GM19455 (cell line): Measurements from ENCODE around the gene DRAXIN.

Source experiments
- ATAC-seq: cut with Tn5 transposase; IDR thresholded peaks from one replicate; pipeline ENCODE4 v1.9.1; 2021; ENCODE audit not compliant: unreplicated experiment

Gene DRAXIN

DNA sequence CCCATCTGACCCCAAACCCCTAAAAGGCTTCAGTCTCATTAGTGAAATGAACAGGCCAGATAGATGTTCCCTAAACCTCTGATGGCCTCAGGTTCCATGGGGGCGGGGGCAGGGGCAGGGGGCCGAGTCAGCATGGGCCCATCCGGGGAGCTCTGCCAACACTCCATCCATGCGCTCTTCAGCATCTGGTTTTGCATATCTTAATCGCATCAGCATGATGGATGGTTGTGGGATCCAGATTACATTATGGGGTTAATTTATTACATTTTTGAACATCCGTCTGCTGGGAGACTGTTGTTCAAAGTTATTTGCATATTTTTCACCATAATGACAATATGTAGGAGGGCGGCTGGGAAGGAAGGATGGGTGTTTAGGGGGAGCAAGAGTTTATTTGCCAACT is 7.4 kb upstream of the DRAXIN start:
- ATAC-seq = no peak

DNA sequence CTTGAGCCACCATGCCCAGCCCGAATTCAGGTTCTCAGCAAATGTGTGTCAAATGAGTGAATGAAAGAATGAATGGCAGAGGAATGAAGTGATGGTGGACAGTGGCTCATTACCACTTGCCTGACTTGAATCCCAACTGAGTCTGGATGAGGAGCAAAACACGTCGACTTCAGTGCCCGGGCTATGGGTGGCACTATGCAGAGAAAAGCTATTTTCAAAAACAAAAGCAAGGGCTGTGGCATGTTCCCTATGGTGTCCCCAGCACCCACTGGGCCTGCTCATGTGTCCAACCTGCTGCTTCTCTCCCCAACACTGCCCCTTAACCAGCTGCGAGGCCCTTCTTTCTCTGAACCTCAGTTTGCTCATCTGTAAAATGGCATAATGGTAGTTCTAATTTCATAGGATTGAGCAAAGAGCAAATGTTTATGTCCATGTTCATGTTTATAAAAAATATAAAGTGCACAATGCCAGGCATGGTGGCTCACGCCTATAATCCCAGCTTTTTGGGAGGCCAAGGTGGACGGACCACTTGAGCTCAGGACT is 6.2 kb upstream of the DRAXIN start:
- ATAC-seq = no peak

DNA sequence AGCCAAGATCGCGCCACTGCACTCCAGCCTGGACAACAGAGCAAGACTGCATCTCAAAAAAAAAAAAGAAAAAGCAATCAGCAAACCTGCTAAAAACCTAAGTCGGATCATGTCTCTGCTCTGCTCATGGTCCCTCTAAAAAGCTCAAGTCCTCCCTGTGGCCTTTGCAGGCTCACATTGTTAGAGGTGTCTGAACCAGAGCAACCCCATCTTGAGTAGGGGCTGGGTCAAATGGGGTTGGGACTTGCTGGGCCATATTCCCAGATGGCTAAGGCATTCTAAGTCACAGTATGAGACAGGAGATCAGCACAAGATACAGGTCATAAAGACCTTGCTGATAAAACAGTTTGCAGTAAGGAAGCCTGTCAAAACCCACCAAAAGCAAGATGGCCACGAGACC is 3.0 kb upstream of the DRAXIN start:
- no peak for ATAC-seq

DNA sequence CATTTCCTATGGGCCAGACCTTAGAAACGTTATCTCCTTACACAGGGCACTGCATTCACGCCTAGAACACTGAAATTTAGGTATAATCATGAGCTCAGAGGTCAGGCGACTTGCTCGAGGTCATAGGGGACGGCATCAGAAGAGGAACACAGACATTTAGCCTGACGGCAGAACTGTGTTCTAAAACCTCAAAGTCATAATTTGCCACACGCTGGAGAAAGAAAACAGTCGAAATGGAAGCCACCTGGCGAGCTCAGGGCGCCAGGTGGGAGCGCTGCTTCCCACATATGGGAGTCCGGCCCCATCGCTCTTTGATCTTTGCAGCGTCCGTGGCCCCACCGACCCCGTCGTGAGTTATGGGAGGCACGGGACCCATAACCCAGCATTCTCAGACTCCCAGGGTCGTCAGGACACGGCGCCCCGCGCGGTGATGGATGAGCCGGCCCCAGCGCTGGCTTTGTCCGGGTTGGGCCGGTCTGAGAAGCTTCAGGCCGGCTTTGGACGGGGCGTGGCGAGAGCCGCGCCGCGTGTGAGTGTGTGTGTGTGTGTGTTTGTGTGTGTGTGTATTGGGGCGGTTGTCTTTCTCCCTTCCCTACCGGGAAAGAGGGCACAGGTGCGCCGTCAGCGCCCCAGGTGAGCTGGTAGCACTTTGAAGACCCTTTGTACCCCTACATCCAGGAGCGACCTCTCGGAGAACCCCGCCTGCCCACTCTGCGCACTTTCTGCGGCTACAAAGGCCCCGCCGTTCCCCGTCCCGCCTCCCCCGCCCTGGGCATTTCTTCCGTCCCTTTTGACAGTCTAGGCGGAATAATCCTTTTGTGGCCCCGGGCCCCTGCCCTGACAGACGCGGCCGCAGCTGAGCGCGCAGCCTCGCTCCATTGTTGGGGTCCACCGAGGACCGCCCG is 861 bp upstream of the DRAXIN start:
- no peak for ATAC-seq

DNA sequence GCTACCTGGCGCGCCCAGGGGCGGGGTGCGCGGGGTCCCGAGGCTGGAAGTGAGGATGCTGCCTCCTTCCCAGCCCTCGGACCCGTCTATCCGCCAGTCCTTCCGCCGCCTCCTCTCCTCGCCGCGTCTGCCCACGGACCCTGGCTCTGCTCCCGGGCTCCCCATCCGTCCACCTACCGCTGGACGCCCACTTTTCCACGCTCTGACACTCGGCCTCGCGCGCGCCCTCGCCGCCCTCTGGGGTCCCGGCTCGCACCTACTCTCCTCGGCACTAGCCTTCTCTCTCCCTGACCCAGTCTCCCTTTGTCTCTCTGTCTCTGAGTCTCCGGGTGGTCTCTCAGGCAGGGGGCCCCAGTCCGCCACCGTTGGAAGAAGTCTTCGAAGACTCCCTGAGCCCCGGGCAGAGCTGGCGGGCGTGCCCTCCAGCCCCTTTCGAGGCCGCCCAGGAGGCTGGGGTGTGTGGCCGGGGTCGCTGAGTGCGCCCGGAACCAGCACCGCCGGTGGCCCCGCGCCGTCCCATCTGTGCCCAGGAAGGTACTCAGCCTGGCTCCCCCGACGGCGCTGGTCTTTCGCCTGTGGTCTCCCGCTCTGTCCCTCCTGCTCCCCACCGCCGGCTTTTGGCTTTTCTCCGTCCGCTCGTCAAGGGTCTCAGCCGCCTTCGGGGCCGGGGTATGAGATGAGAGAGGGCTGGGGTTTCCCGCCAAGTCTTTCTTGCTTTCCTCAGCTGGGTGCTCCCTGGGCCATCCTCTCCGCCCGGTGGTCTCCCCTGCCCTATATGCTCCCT is 610 bp downstream of the DRAXIN start:
- ATAC-seq = no peak

DNA sequence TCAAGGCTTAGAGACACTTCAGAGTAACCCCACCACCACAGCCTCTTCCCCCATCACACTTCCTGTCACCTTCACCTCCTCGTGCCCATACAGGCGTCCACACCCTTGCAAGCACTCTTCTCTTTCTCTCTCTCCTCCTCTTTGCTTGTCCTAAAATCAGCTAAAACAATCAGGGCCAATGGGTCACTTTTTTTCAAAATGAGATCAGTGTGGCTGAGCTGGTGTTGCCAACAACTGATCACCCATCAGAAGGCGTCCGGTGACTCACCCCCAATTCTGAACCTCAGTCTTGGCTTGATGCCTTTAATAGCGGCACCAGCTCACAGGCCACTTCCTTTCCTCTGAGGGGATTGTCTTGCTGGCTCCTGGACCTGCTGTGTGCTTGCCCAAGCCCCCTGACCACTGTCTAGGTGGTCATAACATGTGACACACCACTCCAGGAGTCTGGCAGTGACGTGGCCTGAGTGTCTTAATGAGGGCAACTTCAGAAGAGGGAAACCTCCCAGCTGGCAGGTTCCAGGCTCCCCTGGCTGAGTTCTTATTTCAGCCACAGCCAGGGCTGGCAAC is 1.6 kb downstream of the DRAXIN start:
- ATAC-seq = no peak

DNA sequence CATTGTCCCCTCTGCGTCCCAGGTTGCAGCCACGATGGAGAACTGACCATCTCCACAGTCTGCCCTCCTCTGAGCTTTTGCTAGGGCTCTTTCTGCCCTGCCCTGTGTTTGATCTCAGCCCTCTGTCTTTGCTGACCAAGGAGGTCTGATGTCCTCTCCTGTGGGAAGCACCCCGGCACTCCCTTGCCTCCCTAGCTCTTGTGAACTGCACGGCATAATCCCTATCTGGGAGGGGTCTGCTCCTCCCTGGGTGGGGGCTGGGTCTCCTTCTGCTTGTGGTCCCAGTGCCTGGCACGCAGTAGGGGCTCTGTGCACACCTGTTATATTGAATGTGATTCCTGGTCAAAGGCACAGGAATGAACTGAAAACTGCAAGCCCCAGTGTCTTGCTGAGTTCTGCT is 2.4 kb downstream of the DRAXIN start:
- ATAC-seq = no peak

DNA sequence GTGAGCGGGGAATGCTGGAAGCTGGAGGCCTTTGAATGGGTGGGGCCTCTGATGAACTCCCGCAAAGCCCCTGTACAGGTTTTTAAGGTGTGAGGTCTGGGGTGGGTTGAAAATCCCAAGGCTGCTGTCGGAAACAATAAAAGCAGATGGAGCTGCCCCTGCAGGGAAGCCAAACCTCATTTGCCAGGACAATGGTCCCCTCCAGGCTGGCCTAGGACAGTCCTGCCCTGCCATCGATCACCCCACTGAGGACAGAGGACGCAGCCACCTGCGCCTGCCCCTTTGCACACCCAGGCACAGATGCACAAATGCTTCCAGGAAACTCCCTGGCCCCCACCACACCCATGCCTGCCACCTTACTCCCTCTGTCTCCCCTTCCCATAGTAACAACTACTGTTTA is 4.4 kb downstream of the DRAXIN start:
- no peak for ATAC-seq

DNA sequence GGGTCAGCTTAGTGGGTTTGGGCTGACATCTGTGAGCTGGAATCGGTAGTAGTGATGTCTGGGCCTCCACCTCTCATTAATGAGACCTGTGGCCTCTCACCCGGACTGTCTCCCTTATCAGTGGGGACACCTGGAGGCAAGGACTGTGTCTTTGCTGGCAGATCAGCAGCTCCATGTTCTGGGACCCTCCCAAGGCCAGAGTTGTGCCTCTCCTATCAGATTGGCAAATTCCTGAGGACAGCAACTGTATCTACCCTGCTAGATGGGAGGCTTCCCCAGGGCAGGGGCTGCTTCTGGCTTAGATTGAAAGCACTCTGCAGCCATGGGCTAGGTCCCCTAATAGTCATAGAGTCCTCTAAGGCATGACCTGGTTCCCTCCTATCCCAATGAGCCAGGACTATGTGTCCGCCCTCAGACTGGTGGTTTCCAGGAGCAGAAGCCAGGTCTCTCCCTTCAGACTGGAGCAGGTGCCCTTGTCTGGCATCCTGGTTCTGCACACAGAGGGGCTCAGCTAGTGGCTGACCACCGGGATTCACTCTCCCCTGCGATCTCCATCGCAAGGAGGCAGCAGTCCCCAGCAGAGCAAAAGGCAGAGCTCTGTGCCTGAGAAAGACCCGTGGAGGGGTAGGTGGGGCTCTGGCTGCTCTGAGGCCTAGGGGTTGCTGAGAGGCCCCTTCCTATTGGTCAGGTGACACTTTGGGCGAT is 5.8 kb downstream of the DRAXIN start:
- no peak for ATAC-seq

DNA sequence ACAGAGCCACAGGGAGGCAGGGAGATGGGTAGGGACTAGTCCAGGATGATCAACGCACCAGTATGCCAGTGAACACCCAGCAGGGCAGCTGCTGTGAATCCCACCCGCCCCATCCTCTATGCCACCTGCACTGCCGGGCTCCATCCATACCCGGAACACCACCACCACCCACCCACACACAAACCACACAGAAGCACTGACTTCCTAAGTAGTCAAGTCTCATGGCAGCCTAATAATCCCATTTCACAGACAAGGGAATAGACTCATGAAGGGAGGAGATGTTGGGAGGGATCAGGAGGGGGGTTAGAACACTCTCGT is 6.3 kb downstream of the DRAXIN start:
- no peak for ATAC-seq

DNA sequence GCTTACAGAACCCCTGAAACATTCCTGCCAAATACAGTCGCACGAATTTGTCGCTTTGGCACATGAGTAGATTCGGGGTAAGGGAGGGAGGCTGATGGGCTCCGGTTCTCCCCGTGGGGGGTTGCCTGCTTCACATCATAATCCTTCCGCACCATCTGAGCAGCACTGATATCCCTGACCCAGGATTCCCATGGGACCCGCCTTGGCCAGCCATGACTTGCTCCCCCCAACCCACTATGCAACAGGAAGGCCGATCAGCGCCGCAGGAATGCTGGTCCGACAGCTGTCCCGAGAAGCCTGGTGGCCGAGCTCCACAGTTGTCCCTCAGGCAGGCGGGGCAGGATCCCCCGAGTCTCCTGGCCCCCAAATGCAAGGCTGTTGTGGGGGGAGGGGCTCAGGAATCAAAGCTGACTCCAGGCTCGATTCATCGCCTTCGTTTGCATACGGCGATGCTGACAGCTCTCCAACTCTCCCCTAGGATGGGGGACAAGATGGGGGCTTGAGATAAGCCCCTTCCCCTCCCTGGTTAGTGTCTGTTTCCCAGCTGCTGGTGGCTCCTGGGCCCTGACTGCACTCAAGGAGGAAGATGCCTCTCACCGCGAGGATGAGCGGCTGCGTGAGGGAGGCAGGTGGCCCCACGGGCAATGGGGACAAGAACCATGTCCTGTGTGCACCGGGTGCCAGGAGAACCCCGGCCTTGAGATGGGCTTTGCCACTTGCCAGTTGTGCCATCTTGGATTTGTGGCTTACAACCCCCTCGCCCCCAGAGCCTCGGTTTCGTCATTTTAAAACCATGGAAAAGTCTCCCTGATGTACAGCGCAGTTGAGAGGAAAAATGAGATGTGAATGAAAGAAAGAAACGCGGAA is 9.3 kb downstream of the DRAXIN start:
- ATAC-seq = no peak

DNA sequence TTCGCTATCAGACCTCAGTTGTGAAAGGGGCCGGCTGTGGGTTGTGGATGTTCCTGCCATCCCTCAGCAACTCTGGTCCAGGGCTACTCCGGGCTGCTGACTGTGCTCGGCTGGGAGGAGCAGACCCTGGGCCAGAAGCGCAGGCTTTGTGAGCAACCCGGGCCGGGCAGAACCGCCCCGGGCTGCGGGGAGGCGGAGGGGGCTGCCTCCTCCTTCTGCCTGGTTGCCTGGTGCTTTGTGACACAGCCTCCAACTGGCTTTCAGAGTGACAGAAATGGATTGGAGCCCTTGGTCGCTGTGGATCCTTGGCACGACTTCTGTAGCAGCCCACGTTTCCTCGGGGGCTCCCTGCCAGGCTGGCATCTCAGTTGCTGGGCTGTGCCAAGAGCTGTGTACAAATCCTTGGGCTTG is 10.0 kb downstream of the DRAXIN start:
- ATAC-seq = no peak

DNA sequence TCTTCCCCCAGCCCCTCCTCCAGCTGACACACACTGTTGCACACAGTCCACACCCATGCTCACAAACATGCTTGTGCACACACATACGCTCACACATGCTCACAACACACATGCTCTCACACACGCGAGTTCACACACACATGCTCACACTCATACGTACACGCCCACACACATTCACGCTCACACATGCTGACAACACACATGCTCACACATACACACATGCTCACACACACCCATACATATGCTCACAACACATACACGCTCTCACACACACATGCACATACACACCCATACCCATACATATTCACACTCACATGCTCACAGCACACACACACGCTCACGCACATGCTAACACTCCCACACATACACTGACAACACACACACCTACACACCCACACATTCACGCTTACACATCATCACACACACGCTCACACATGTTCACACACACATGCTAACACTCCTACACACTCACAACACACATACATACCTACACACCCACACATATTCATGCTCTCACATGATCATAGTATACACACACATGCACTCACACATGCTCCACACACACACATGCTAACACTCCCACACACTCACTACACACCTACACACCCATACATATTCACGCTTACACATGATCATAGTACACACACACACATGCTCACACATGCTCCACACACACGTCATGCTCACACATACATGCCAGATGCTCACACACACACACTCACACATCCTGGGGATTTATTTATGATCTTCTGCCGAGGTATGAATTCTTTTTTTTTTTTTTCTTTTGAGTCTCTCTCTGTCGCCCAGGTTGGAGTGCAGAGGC is 10.7 kb downstream of the DRAXIN start:
- ATAC-seq = no peak

DNA sequence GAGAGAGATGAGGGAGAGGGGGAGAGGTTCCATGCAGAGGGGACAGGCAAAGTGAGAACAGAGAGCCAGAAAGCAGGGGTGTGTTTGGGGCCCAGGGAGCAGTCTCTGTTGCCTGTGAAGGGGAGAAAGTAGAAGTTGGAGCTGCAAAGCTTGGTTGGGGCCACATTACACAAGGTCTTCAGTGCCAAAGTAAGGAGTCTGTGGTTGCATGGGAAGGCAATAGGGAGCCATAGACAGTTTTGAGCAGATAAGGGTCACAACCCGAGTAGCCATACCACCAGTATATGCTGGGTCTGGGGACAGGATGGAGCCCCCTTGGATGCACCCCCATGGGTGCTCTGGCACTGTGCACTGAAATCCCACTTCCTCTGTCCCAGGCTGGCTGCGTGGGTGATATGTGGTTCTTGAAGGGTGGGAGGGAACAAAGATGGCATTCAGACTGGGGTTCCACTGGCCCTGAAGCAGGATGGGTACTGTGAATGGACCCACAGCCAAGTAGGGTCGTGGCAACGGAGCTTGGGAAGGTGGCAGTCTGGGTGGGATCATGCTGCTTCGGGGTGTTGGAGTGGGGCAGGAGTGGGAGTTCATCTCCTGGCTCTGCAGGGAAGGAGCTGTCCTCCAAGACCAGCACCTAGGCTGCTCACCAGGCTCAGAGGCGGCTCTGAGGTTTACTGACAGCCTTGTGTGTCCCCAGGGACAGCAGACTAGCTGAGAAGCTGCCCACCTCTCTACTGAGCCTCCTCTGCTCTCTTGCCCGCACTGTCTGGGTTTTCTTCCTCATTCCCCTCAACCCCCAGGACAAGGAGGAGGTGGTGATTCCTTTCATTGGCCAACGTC is 12.1 kb downstream of the DRAXIN start:
- ATAC-seq = no peak

DNA sequence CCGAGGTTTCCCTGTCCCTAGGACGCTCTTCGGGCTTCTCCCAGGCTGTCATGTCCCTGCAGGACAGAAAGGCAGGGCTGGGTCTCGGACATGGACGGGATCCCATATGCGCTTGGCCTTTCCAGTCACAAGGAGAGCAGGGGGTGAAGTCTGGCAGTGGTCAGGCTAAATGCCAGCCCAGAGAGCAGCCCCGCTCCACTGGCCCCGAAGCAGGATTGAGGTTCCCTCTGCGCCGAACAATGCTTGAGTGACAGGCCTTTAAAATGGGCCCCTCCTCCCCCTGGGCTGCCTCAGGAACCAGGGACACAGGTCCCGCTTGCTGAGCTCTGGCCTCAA is 12.7 kb downstream of the DRAXIN start:
- no peak for ATAC-seq

DNA sequence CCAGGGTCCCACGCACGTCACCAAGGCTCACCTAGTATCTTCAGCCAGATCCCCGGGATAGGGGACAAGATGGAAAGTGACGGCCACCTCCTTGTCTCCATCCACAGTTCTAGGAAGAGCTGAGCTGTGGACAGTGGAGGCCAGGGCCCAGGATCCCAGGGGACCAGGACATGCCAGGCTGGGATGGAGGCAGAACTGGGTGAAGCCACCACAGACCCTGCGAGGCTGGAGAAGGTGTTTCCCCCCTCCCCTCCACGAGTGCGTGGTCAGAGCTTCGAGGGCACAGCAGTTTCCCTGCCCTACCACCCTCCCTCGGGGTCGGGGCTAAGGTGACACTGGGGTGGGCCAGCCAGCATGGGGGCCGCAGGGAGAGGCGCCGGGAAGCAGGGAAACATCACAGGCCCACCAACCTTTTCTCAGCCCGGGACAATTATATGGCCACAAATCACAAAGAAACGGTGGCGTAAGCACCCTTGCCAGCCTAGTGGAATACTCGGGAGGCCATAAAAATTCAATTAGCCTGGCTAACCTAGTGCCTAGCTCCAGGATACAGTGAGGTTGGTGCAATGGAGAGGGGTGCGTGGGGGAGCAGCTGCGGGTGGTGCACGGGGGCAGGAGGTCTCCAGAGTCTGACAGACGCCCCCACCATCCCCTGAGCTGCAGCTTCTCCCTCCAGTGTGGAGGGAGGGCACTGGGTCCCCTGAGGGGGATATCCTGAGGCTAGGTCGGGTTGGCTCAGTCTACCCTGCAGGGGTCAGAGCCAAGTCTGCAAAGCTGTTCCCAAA is 13.4 kb downstream of the DRAXIN start:
- no peak for ATAC-seq

DNA sequence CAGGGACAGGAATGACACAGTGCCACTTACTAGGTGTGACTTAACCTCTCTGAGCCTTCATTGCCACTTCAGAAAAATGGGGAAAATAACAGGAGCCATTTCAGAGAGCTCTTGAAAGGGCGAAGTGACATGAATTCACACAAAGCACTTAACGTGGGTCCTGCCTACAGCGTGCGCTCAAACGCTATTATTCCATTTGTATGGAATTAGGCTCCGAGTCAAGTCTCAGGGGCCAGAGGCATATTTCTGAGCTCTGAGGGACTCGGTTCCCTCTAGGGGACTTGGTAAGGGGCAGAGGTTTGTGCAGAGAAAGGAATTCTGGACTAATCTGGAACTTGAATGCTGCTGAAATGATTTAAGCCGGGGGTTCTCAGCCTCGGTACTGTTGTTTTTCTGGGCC is 14.1 kb downstream of the DRAXIN start:
- ATAC-seq = no peak

DNA sequence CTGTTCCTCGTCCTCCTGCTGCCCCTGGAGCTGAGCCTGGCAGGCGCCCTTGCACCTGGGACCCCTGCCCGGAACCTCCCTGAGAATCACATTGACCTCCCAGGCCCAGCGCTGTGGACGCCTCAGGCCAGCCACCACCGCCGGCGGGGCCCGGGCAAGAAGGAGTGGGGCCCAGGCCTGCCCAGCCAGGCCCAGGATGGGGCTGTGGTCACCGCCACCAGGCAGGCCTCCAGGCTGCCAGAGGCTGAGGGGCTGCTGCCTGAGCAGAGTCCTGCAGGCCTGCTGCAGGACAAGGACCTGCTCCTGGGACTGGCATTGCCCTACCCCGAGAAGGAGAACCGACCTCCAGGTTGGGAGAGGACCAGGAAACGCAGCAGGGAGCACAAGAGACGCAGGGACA is 14.8 kb downstream of the DRAXIN start:
- ATAC-seq = no peak
